Ovary (tissue), 3 donors: ENCODE data around the gene SAMD15.

Source experiments
- EP300 ChIP-seq: sonication (generic); formaldehyde crosslinking; IDR thresholded peaks from one replicate; pipeline ENCODE4 v1.6.1; 2017; ENCODE audit warnings: antibody characterized with exemption
- POLR2A ChIP-seq: fragments of 450-650 bp; IDR thresholded peaks from one replicate; pipeline ENCODE4 v1.6.1; 2017; ENCODE audit warnings: antibody characterized with exemption, mild to moderate bottlenecking, moderate library complexity
- TF ChIP-seq, protein P1 (sequence below), 3 donors: fragments of 450-650 bp in 2 of 3; fragments of 200-600 bp in 1 of 3; IDR thresholded peaks; one replicate each; pipeline versions ENCODE4 v1.5.1 to v1.8.0; 2016 to 2022; ENCODE audit warnings: antibody characterized with exemption in 3 of 3, mild to moderate bottlenecking in 1 of 3
- donor health status: DM: no; HTN: no; CAD: no.

DNA sequence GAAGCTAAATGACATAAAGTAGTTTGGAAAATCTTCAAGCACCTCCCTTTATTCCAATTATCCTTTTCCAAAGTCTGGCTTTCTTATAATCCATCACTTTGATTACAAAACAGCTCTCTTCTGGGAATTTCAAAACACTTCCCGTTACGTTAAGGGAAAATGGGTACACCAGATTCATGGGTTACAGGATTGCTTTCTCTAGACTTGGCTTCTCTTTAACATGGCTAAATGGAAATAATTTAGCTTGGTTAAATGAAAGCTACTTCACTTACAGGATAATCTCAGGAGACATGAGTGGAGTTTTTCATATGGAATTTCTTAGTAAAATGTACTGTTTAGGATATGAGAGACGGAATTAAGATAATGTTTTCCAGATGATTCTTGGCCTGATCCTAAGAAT, 41.6 kb upstream of the SAMD15 start:
- TF ChIP-seq, protein P1, sequence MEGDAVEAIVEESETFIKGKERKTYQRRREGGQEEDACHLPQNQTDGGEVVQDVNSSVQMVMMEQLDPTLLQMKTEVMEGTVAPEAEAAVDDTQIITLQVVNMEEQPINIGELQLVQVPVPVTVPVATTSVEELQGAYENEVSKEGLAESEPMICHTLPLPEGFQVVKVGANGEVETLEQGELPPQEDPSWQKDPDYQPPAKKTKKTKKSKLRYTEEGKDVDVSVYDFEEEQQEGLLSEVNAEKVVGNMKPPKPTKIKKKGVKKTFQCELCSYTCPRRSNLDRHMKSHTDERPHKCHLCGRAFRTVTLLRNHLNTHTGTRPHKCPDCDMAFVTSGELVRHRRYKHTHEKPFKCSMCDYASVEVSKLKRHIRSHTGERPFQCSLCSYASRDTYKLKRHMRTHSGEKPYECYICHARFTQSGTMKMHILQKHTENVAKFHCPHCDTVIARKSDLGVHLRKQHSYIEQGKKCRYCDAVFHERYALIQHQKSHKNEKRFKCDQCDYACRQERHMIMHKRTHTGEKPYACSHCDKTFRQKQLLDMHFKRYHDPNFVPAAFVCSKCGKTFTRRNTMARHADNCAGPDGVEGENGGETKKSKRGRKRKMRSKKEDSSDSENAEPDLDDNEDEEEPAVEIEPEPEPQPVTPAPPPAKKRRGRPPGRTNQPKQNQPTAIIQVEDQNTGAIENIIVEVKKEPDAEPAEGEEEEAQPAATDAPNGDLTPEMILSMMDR (IDR thresholded peaks at IDR 0.05): no peak
- TF ChIP-seq EP300 (no peak), POLR2A (no peak)
